Choroid plexus epithelial cell (primary cell): ENCODE data around the gene DYNC1H1.
A peak's percentile ranks its signal among the peaks of the same experiment; 100 is the strongest.

Source experiments
- DNase-seq: peaks from one replicate; pipeline ENCODE4 v3.0.0-alpha.2; 2010; ENCODE audit warnings: low read depth
- H3K4me3 ChIP-seq: 2 replicates; pipeline ENCODE4 v1.5.1; 2011; ENCODE audit warnings: low read depth, mild to moderate bottlenecking, control low read depth, low read length, moderate library complexity
- CTCF ChIP-seq: conservative IDR thresholded peaks from 2 replicates; pipeline ENCODE4 v1.5.1; 2011; ENCODE audit warnings: low read depth, mild to moderate bottlenecking, control low read depth, inconsistent platforms, low read length, moderate library complexity

DYNC1H1 gene

DNA sequence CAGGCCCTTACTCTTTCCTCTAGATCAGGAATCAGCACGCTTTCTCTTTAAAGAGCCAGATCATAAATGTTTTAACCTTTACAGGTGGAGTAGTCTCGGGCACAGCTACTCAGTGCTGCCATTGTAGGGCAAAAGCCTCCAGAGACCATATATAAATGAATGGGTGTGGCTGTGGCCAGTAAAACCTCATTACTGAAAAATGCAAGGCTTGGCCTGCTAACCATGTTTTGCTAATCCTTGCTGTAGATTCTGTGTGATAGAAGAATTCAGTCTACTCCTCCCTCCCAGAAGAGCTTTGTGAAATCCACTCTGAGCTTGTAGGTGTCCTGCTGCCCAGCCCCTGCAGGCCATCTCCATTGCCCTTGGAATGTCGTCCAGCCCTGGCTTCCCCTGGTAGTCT is 64.4 kb downstream of the DYNC1H1 start:
- peak; percentile 87 for DNase-seq
- no peak for TF ChIP-seq CTCF

GRCh38 chr14:102029956-102030355 is 65.6 kb downstream of the DYNC1H1 start:
- DNase-seq: peak; percentile 99
- TF ChIP-seq CTCF: no peak
- H3K4me3 ChIP-seq: no peak overlapping the region

More for the DNA sequence above, 64.4 kb downstream of the DYNC1H1 start:
- no peak overlapping the region for H3K4me3 ChIP-seq

- TF ChIP-seq CTCF: no peak
- no peak overlapping the region for H3K4me3 ChIP-seq
- DNase-seq: no peak
Observed at GRCh38 chr14:102033241-102033640, 68.9 kb downstream of the DYNC1H1 start.

DNA sequence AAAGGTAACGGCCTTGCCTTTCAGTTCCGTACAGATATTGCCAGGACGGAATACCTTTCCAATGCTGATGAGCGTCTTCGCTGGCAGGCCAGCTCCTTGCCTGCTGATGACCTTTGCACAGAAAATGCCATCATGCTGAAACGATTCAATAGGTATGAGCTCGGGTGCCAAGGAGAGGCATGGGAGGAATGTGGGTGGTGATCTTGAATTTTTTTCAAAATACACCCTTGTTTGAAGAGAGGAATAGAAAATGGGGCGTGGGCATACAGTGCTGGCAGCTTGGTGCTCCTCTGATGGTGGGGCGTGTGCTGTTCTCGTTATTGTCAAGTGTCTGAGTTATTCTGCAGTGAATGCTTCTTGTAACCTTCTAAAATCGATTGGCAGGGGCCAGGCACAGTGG is 69.9 kb downstream of the DYNC1H1 start:
- no peak overlapping the region for H3K4me3 ChIP-seq
- DNase-seq: no peak
- TF ChIP-seq CTCF: no peak

- no peak for DNase-seq
- TF ChIP-seq CTCF: no peak
- H3K4me3 ChIP-seq: no peak overlapping the region
Observed at GRCh38 chr14:102035914-102036313, 71.5 kb downstream of the DYNC1H1 start.

GRCh38 chr14:102037686-102038085 is 73.3 kb downstream of the DYNC1H1 start:
- DNase-seq: no peak
- no peak for TF ChIP-seq CTCF
- H3K4me3 ChIP-seq: no peak overlapping the region

DNA sequence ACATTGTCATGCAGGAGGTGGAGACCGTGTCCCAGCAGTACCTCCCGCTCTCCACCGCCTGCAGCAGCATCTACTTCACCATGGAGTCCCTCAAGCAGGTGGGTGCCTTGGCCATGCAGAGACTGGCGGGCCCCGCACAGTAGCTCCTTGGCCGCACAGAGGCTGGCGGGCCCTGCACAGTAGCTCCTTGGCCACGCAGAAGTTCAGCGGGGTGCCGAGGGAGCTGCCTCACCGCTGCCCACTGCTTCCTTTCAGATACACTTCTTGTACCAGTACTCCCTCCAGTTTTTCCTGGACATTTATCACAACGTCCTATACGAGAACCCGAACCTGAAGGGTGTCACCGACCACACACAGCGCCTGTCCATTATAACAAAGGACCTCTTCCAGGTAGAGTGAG is 74.8 kb downstream of the DYNC1H1 start:
- H3K4me3 ChIP-seq: no peak overlapping the region
- no peak for TF ChIP-seq CTCF
- DNase-seq: no peak
